HepG2 (cell line): ENCODE measurements around the gene GTF2F2. TPM values are rescaled to one million over a fixed set of nuclear protein-coding genes. Genes with fewer than 3 reads are reported as not detected.
A peak's percentile ranks its signal among the peaks of the same experiment; 100 is the strongest.

Experiments
- CBFB ChIP-seq: sonication (generic); formaldehyde crosslinking; IDR thresholded peaks from 2 replicates; pipeline ENCODE4 v1.4.0; 2020; ENCODE audit warnings: missing genetic modification reagents
- ELF3 ChIP-seq: IDR thresholded peaks from 2 replicates; pipeline ENCODE4 v1.6.1; 2016; ENCODE audit warnings: missing genetic modification reagents, missing compliant biosample characterization
- EP300 ChIP-seq, 3 experiments: sonication (generic) in 1 of 3; formaldehyde crosslinking in 1 of 3; IDR thresholded peaks; 2 replicates each; pipeline versions ENCODE4 v1.5.1 to v1.6.1; 2011 to 2020; ENCODE audit warnings: low read depth in 2 of 3, low read length in 2 of 3, borderline replicate concordance in 1 of 3, improper control_type of control experiment in 1 of 3, mild to moderate bottlenecking in 1 of 3, missing genetic modification reagents in 1 of 3, moderate library complexity in 1 of 3
- FOXA3 ChIP-seq: IDR thresholded peaks from 2 replicates; pipeline ENCODE4 v1.6.1; 2016; ENCODE audit warnings: missing genetic modification reagents, missing compliant biosample characterization
- FOXP1 ChIP-seq, 2 experiments: fragments of 450-650 bp in 1 of 2; IDR thresholded peaks; 2 replicates each; pipeline ENCODE4 v1.6.1; 2017 to 2018; ENCODE audit warnings: antibody characterized with exemption in 1 of 2
- GATAD2A ChIP-seq: IDR thresholded peaks from 2 replicates; pipeline ENCODE4 v1.6.1; 2016
- HNF4A ChIP-seq: sonication (generic); formaldehyde crosslinking; IDR thresholded peaks from 2 replicates; pipeline ENCODE4 v1.4.0; 2020; ENCODE audit warnings: missing genetic modification reagents
- HOMEZ ChIP-seq: IDR thresholded peaks from 2 replicates; pipeline ENCODE4 v1.6.1; 2016; ENCODE audit warnings: low read depth
- KAT2B ChIP-seq: fragments of 150-350 bp; IDR thresholded peaks from 2 replicates; pipeline ENCODE4 v1.6.1; 2014; ENCODE audit warnings: low read depth, low read length, borderline replicate concordance
- RXRB ChIP-seq: IDR thresholded peaks from 2 replicates; pipeline ENCODE4 v1.6.1; 2016; ENCODE audit warnings: borderline replicate concordance, missing genetic modification reagents, missing compliant biosample characterization
- SOX5 ChIP-seq: IDR thresholded peaks from 2 replicates; pipeline ENCODE4 v1.6.1; 2016; ENCODE audit warnings: borderline replicate concordance
- SOX6 ChIP-seq, 2 experiments: fragments of 450-650 bp in 1 of 2; sonication (generic) in 1 of 2; formaldehyde crosslinking in 1 of 2; IDR thresholded peaks; 2 replicates each; pipeline versions ENCODE4 v1.4.0 to v1.6.1; 2017 to 2020; ENCODE audit warnings: antibody characterized with exemption in 1 of 2, mild to moderate bottlenecking in 1 of 2, missing genetic modification reagents in 1 of 2
- ZNF724P ChIP-seq: sonication (generic); formaldehyde crosslinking; IDR thresholded peaks from 2 replicates; pipeline ENCODE4 v1.8.0; 2022; ENCODE audit warnings: missing genetic modification reagents, borderline replicate concordance
- polyA plus RNA-seq, 8 experiments: library from polyadenylated mRNA; depleted of rRNA in 3 of 8; stranded (reverse) in 7 of 8; unstranded in 1 of 8; fragments of >200 nt; fragmentation: Illumina TruSeq in 4 of 8; extraction: Trizol in 4 of 8; gene quantifications; 2 replicates each; pipeline versions ENCODE4 v1.2.1 to v1.2.3, GENCODE V29; 2011 to 2016; ENCODE audit warnings: low read depth in 4 of 8, missing spikeins in 1 of 8, mixed read lengths in 1 of 8; ENCODE audit not compliant: insufficient read depth in 1 of 8
- total RNA-seq, 5 experiments: library from RNA; depleted of rRNA; stranded (reverse); fragments of >200 nt; fragmentation: Illumina TruSeq; extraction: Trizol; gene quantifications; 2 replicates each; pipeline ENCODE4 v1.2.3, GENCODE V29; 2016; ENCODE audit warnings: low read depth in 1 of 5
- TF ChIP-seq, protein P1 (sequence below): IDR thresholded peaks from 2 replicates; pipeline ENCODE4 v1.4.0; 2020; ENCODE audit warnings: mild to moderate bottlenecking, missing genetic modification reagents
- TF ChIP-seq, protein P2 (sequence below): sonication (generic); formaldehyde crosslinking; IDR thresholded peaks from 2 replicates; pipeline ENCODE4 v1.9.0; 2022; ENCODE audit warnings: missing genetic modification reagents, mild to moderate bottlenecking, borderline replicate concordance
- TF ChIP-seq, protein P3 (sequence below): sonication (generic); formaldehyde crosslinking; IDR thresholded peaks from 2 replicates; pipeline ENCODE4 v1.5.0; 2020; ENCODE audit warnings: mild to moderate bottlenecking, missing genetic modification reagents
- TF ChIP-seq, protein P4 (sequence below): sonication (generic); formaldehyde crosslinking; IDR thresholded peaks from 2 replicates; pipeline ENCODE4 v1.4.0; 2020; ENCODE audit warnings: missing genetic modification reagents, mild to moderate bottlenecking, borderline replicate concordance

Gene GTF2F2
- total and polyA plus RNA-seq, 2 of the 13 experiments (the other 11 are each of a cell fraction or from before 2014, with no cell fraction given): 10.6 to 32.8 TPM

DNA sequence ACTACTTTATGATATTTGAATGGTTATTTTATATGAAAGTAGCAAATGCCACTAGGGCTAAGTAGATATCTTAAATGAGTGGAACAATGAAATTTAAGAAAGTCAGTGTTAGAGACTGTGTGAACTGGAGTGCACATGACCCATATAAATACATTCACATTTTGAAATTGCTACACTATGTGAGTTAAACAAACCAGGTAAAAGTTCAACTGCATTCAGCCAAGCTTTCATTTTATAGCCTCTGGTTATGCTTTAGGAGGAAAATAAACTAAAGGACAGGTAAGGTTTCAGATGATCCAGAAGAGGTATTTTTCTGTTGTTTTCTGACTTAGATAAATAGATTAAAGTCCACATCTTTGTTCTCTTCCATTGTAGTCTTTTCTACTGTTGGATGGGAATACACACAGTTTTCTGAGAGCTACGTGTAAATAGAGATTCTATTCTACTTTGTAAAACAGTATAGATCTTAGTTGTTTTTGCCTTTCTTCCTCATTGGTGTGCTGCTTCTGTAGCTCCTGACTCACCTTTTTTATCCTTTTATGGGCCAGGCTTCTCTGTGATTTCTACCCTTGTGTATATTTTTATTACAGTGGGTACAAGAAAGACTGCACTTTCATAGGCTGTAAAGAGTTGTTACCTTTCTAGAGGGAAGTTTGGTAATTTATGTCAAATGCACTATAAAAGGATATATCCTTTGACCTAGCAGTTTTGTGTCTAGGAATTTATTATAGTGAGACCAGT, 135.1 kb downstream of the GTF2F2 start (continued):
- TF ChIP-seq, protein P1, sequence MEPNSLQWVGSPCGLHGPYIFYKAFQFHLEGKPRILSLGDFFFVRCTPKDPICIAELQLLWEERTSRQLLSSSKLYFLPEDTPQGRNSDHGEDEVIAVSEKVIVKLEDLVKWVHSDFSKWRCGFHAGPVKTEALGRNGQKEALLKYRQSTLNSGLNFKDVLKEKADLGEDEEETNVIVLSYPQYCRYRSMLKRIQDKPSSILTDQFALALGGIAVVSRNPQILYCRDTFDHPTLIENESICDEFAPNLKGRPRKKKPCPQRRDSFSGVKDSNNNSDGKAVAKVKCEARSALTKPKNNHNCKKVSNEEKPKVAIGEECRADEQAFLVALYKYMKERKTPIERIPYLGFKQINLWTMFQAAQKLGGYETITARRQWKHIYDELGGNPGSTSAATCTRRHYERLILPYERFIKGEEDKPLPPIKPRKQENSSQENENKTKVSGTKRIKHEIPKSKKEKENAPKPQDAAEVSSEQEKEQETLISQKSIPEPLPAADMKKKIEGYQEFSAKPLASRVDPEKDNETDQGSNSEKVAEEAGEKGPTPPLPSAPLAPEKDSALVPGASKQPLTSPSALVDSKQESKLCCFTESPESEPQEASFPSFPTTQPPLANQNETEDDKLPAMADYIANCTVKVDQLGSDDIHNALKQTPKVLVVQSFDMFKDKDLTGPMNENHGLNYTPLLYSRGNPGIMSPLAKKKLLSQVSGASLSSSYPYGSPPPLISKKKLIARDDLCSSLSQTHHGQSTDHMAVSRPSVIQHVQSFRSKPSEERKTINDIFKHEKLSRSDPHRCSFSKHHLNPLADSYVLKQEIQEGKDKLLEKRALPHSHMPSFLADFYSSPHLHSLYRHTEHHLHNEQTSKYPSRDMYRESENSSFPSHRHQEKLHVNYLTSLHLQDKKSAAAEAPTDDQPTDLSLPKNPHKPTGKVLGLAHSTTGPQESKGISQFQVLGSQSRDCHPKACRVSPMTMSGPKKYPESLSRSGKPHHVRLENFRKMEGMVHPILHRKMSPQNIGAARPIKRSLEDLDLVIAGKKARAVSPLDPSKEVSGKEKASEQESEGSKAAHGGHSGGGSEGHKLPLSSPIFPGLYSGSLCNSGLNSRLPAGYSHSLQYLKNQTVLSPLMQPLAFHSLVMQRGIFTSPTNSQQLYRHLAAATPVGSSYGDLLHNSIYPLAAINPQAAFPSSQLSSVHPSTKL: peak; percentile 61
- TF ChIP-seq, protein P2, sequence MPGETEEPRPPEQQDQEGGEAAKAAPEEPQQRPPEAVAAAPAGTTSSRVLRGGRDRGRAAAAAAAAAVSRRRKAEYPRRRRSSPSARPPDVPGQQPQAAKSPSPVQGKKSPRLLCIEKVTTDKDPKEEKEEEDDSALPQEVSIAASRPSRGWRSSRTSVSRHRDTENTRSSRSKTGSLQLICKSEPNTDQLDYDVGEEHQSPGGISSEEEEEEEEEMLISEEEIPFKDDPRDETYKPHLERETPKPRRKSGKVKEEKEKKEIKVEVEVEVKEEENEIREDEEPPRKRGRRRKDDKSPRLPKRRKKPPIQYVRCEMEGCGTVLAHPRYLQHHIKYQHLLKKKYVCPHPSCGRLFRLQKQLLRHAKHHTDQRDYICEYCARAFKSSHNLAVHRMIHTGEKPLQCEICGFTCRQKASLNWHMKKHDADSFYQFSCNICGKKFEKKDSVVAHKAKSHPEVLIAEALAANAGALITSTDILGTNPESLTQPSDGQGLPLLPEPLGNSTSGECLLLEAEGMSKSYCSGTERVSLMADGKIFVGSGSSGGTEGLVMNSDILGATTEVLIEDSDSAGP (CRISPR knock-in tag): no peak
- peak; percentile 96 for TF ChIP-seq SOX5 (CRISPR knock-in tag)
- no peak for TF ChIP-seq CBFB (CRISPR knock-in tag)
- no peak for TF ChIP-seq FOXP1 (IDR thresholded peaks at IDR 0.05)
- TF ChIP-seq FOXP1 (CRISPR knock-in tag; IDR thresholded peaks at IDR 0.05): peak; percentile 54; the same call in 1 of the 2 replicates
- peak; percentile 69; the same call in 1 of the 2 replicates for TF ChIP-seq RXRB
- peak; percentile 54; the same call in 1 of the 2 replicates for TF ChIP-seq ELF3 (CRISPR knock-in tag)
- TF ChIP-seq KAT2B: no peak
- peak in 1 of 2 experiments; percentile 42; a peak in 1 of 4 replicates for TF ChIP-seq EP300 (IDR thresholded peaks at IDR 0.05; ENCODE audit: low read depth in 2 of 2, low read length in 2 of 2)
- TF ChIP-seq EP300 (CRISPR knock-in tag; IDR thresholded peaks at IDR 0.05; ENCODE audit: borderline replicate concordance): no peak
- no peak for TF ChIP-seq ZNF724P
- 0 out of 2 replicates have a peak, but pooled peaks have one; percentile 8 for TF ChIP-seq HNF4A (CRISPR knock-in tag)
- peak; percentile 35; the same call in 1 of the 2 replicates for TF ChIP-seq GATAD2A (CRISPR knock-in tag)
- TF ChIP-seq, protein P3, sequence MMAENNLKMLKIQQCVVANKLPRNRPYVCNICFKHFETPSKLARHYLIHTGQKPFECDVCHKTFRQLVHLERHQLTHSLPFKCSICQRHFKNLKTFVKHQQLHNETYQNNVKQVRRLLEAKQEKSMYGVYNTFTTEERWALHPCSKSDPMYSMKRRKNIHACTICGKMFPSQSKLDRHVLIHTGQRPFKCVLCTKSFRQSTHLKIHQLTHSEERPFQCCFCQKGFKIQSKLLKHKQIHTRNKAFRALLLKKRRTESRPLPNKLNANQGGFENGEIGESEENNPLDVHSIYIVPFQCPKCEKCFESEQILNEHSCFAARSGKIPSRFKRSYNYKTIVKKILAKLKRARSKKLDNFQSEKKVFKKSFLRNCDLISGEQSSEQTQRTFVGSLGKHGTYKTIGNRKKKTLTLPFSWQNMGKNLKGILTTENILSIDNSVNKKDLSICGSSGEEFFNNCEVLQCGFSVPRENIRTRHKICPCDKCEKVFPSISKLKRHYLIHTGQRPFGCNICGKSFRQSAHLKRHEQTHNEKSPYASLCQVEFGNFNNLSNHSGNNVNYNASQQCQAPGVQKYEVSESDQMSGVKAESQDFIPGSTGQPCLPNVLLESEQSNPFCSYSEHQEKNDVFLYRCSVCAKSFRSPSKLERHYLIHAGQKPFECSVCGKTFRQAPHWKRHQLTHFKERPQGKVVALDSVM (CRISPR knock-in tag): no peak
- TF ChIP-seq HOMEZ: peak; percentile 35; the same call in 1 of the 2 replicates
- no peak for TF ChIP-seq SOX6 (IDR thresholded peaks at IDR 0.05)
- TF ChIP-seq SOX6 (CRISPR knock-in tag; IDR thresholded peaks at IDR 0.05): peak; percentile 84
- TF ChIP-seq, protein P4, sequence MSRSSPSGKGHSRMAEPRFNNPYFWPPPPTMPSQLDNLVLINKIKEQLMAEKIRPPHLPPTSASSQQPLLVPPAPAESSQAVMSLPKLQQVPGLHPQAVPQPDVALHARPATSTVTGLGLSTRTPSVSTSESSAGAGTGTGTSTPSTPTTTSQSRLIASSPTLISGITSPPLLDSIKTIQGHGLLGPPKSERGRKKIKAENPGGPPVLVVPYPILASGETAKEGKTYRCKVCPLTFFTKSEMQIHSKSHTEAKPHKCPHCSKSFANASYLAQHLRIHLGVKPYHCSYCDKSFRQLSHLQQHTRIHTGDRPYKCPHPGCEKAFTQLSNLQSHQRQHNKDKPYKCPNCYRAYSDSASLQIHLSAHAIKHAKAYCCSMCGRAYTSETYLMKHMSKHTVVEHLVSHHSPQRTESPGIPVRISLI (CRISPR knock-in tag): no peak
- peak; percentile 52; the same call in 1 of the 2 replicates for TF ChIP-seq FOXA3 (CRISPR knock-in tag)
